HG02970 (cell line): ENCODE results near the gene SYT8.
"Not testable (repeated sequence)": the region's sequence is repeated elsewhere in the genome, so short reads cannot be mapped to it uniquely, and the experiment has no call there.

Experiments
- ATAC-seq: cut with Tn5 transposase; IDR thresholded peaks from one replicate; pipeline ENCODE4 v1.9.1; 2021; ENCODE audit warnings: mild to moderate bottlenecking, moderate library complexity, moderate number of reproducible peaks; ENCODE audit not compliant: unreplicated experiment, low FRiP score

SYT8 gene, protein sequence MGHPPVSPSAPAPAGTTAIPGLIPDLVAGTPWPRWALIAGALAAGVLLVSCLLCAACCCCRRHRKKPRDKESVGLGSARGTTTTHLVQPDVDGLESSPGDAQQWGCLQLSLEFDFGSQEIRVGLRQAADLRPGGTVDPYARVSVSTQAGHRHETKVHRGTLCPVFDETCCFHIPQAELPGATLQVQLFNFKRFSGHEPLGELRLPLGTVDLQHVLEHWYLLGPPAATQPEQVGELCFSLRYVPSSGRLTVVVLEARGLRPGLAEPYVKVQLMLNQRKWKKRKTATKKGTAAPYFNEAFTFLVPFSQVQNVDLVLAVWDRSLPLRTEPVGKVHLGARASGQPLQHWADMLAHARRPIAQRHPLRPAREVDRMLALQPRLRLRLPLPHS

DNA sequence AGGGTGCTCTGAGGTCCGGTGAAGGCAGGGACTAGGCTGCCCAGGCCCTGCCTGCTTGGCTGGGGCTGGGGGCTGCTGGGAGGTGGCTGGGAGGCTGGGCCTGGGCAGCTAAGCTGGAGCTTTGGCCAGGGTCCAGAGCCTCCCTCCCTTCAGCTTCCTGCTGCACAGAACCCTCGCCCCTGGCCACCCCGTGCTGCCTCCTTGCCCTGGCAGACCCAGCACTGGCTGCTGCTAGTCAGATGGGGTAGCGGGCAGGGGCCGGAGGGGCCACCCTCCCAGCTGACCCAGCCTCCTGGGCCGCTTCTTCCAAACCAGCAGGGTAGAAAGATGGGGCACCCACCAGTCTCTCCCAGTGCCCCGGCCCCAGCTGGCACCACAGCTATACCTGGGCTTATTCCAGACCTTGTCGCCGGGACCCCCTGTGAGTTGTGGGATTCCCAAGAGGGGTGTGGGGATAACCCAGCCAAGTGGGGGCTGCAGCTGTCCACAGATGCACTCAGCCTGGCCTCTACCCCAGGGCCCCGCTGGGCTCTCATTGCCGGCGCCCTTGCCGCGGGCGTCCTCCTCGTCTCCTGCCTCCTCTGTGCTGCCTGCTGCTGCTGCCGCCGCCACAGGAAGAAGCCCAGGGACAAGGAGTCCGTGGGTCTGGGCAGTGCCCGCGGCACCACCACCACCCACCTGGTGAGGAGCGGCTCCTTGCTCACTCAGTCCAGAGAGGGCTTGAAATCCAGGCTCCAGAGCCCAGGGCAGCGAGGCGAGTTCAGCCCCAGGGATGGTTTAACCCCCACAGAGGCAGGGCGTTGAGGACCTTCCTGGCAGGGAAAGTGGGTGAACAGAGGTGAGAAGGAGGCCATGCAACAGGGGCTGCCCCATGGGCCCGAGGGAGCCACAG lies at the start of gene SYT8:
TSS of gene SYT8 (plus strand) at position 212 of the 892 bp plus-strand sequence. CDS start at position 328, 116 bp downstream.
- no peak for ATAC-seq

- ATAC-seq: no peak
These were observed 48.9 kb upstream of the SYT8 start for GRCh38 chr11:1785749-1786413.

DNA sequence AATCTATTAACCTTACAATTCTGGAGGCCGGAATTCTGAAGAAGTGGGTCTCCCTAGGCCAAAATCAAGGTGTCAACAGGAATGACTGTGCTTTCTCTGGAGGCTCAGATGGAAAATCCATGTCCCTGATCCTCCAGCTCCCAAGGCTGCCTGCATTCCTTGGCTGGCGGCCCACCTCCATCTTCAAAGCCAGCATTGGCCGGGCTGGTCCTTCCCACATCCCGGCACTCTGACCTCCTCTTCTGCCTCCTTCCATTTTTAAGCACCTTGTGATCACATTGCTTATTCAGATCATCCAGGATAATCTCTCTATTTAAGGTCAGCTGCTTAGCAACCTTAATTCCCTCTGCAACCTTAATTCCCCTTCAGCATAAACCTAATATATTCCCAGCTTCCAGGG lies 48.3 kb upstream of the SYT8 start:
- ATAC-seq: no peak

DNA sequence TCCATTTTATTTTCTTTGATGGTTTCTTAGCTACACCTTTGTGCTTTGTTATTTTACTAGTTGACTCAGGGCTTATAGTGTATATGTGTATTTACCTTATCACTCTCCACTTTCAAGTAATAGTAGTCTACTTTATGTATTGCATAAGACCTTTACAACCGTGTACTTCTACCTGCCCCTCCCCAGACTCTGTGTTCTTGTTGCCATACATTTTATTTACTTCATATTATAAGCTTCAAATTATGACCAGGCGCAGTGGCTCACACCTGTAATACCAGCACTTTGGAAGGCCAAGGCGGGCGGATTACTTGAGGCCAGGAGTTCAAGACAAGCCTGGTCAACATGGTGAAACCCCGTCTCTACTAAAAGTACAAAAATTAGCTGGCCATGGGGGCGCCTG lies 42.9 kb upstream of the SYT8 start:
- ATAC-seq: no peak

GRCh38 chr11:1792461-1792860 lies 42.3 kb upstream of the SYT8 start:
- no peak for ATAC-seq

- no peak for ATAC-seq
These were observed 41.7 kb upstream of the SYT8 start for GRCh38 chr11:1793081-1793480.

DNA sequence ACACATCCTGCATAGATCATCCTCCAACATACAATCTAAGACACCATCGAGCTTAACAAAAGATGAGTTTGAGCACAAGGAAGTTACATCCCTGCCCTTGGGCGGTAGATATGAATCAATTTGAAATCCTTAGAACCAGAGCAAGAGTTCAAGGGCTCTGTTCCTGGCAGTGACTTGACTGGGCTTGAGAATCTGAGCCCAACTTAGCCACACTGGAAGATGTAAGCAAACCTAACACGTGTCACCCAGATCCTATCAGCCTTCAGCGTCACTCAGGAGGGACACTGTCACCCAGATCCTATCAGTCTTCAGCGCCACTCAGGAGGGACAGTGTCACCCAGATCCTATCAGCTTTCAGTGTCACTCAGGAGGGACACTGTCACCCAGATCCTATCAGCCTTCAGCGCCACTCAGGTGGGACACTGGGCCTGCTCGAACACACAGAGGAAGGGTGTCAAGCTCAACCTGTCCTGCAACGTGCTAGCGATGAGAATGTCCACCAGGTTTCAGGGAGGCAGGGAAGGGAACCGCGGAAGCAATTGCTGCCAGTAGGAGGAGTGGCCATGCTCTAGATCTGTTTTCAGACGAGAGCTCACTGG lies 38.3 kb upstream of the SYT8 start:
- no peak for ATAC-seq

GRCh38 chr11:1797391-1798125 lies 37.2 kb upstream of the SYT8 start:
- ATAC-seq: no peak

DNA sequence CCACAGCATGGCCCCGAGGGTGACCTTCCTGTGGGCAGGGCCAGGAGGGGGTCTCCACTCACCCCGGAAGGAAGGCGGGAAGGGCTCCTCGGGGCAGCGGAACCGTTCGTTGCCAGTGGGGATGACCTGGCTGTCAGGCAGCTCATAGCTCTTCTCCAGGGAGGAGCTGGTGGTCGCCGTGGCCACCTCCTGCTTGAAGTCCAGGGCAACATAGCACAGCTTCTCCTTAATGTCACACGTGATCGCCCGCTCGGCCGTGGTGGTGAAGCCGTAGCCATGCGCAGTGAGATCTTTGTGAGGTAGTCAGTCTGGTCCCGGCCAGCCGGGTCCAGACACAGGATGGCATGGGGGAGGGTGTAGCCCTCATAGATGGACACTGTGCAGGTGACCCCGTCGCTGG lies 31.5 kb upstream of the SYT8 start:
- ATAC-seq: no peak

- not testable (repeated sequence) for ATAC-seq
These were observed 30.8 kb upstream of the SYT8 start for GRCh38 chr11:1803835-1804519.

DNA sequence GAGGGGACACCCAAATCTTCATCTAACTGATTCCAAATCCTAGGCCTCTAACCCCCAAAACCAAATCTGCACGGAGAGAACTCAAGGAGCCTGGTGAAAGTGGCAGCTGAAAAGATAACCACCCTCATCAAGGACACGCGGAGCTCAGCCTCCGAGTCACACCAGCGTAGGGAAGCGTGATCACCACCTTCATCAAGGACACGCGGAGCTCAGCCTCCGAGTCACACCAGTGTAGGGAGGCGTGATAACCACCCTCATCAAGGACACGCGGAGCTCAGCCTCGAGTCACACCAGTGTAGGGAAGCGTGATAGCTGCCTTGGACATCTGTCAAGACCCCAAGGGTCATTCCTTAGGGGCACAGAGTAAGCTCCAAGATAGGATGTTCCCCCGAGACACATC lies 29.3 kb upstream of the SYT8 start:
- no peak for ATAC-seq

GRCh38 chr11:1807264-1807995 lies 27.4 kb upstream of the SYT8 start:
- no peak for ATAC-seq

DNA sequence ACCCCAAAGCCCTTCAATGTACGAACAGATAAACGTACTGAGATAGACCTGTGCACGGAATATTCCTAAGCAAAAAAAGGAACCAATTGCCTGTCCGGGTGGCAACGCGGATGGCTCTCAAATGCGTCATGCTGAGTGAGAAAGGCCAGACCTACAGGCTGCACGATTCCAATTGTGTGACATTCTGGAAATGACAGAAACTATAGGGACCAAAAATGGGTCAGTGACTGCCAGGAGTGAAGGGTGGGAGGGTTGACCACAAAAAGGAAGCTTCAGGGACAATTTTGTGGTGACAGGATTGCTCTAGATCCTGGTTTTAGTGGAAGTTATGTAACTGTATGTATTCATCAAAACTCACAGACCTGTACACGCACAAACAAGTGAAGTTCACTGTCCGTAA lies 24.0 kb upstream of the SYT8 start:
- ATAC-seq: no peak

GRCh38 chr11:1812274-1812673 lies 22.5 kb upstream of the SYT8 start:
- ATAC-seq: no peak

DNA sequence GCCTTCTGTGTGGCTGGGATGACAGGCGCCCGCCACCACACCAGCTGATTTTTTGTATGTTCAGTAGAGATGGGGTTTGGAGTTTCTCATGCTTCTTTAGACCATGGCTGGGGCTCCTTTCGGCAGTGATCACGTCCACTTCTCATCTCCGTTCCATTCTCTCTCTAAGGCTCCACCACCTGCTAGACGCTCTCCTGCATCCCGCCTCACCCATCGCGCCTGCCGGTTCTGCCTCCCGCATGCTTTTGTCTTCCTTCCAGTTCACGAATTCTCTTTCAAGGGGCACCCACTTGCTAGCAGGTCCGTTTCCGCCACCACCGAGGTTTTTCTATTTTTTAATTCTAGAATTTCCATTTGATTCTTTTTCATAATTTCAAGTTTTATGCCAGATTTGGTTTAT lies 22.0 kb upstream of the SYT8 start:
- ATAC-seq: no peak

DNA sequence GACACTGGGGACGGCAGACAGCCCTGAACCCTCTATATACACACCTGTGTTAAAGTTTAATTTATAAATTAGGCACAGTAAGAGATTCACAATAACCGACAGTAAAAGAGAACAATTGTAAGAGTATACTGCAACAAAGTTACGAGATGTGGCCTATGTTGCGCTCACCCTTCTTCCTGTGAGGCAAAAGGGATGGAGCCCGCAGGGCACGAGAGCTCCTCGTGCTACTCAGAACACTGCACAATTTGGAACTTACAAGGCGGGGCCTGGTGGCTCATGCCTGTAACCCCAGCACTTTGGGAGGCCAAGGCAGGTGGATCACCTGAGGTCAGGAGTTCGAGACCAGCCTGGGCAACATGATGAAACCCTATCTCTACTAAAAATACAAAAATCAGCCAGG lies 21.4 kb upstream of the SYT8 start:
- ATAC-seq: not testable (repeated sequence)

DNA sequence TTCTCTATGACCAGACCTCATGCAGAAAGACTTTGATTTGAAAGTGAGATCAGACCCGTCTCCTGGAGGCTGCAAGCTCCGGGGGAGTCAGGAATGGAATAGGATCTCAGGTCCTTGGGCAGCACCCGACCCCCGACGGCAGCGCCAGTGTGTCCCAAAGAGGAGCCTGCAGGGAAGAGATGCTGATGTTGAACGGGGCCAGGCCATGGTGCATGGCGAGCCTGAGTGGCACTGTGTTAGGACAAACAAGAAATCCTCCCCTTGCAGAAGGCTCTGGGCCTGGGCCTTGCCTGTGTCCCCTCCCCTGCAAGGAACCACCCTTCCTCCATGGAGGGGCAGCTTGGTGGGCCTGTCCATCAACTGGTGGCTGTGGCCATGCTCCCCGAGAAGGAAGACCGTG lies 20.1 kb upstream of the SYT8 start:
- ATAC-seq: no peak

- ATAC-seq: no peak
These were observed 19.5 kb upstream of the SYT8 start for GRCh38 chr11:1815311-1815710.

DNA sequence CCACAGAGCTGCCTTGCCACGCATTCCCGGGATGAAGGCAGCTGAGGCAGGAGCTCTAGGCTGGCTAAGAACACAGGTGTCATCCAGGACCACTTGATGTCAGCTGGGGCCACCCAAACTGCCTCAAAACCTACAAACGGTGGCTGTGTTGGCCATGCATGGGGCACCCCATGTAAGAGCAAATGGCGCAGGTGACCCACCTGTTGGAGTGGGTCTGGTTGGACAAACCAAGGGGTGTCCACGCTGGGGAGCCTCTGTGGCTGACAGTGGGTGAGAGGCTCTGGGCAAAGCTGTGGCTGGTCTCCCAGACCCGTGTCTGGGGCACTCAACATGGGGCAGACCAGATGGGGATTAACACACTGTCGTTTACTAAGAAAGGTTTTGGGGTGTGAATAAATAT lies 19.0 kb upstream of the SYT8 start:
- no peak for ATAC-seq
